GM06990 (cell line): Measurements from ENCODE around the gene ASIC1.

Source experiments
- DNase-seq: peaks from one replicate; pipeline ENCODE4 v3.0.0-alpha.2; 2011; ENCODE audit not compliant: insufficient read length; ENCODE audit errors: extremely low read depth
- H3K27me3 ChIP-seq: replicated peaks from 2 replicates; pipeline ENCODE4 v1.6.0; 2011; ENCODE audit warnings: low read length; ENCODE audit not compliant: control insufficient read depth, insufficient read depth
- H3K36me3 ChIP-seq: 2 replicates; pipeline ENCODE4 v1.5.1; 2011; ENCODE audit warnings: low read length; ENCODE audit not compliant: control insufficient read depth, insufficient read depth
- H3K4me3 ChIP-seq: replicated peaks from 2 replicates; pipeline ENCODE4 v1.5.1; 2011; ENCODE audit warnings: low read depth, mild to moderate bottlenecking, control low read depth, low read length
- CTCF ChIP-seq: IDR thresholded peaks from 2 replicates; pipeline ENCODE4 v1.5.1; 2011; ENCODE audit warnings: low read length, control low read depth, mild to moderate bottlenecking, inconsistent platforms; ENCODE audit not compliant: insufficient read depth, poor library complexity, severe bottlenecking

ASIC1 gene

GRCh38 chr12:50018154-50018553 lies 39.2 kb upstream of the ASIC1 start:
- Histone ChIP-seq H3K36me3 (peaks cover 4% of the 10 kb centered on the region), H3K27me3 (no peaks in the 10 kb centered on the region), H3K4me3 (no peak overlapping the region)
- DNase-seq: no peak
- no peak for TF ChIP-seq CTCF

GRCh38 chr12:50018968-50019367 lies 38.4 kb upstream of the ASIC1 start:
- no peak for TF ChIP-seq CTCF
- H3K36me3 ChIP-seq: peaks cover 1% of the 10 kb centered on the region
- H3K4me3 ChIP-seq: no peak overlapping the region
- no peak for DNase-seq
- no peaks in the 10 kb centered on the region for H3K27me3 ChIP-seq

- TF ChIP-seq CTCF: no peak
- H3K36me3 ChIP-seq: peaks cover 1% of the 10 kb centered on the region
- no peak overlapping the region for H3K4me3 ChIP-seq
- DNase-seq: no peak
- no peaks in the 10 kb centered on the region for H3K27me3 ChIP-seq
Measured at GRCh38 chr12:50019524-50019923, 37.9 kb upstream of the ASIC1 start.

GRCh38 chr12:50021031-50021430 lies 36.4 kb upstream of the ASIC1 start:
- H3K36me3 ChIP-seq: no peaks in the 10 kb centered on the region; the same call in 1 of the 2 replicates
- H3K4me3 ChIP-seq: no peak overlapping the region
- DNase-seq: no peak
- no peaks in the 10 kb centered on the region for H3K27me3 ChIP-seq
- no peak for TF ChIP-seq CTCF

- Histone ChIP-seq H3K4me3 (no peak overlapping the region), H3K36me3 (no peaks in the 10 kb centered on the region), H3K27me3 (no peaks in the 10 kb centered on the region)
- no peak for TF ChIP-seq CTCF
- DNase-seq: no peak
Measured at GRCh38 chr12:50022903-50023302, 34.5 kb upstream of the ASIC1 start.

GRCh38 chr12:50024227-50024626 lies 33.2 kb upstream of the ASIC1 start:
- no peaks in the 10 kb centered on the region for H3K36me3 ChIP-seq
- peak overlapping the region; percentile 88 for H3K4me3 ChIP-seq
- H3K27me3 ChIP-seq: no peaks in the 10 kb centered on the region
- TF ChIP-seq CTCF: no peak
- no peak for DNase-seq
